ENCODE measurements around the gene ATP1A2.

DNA sequence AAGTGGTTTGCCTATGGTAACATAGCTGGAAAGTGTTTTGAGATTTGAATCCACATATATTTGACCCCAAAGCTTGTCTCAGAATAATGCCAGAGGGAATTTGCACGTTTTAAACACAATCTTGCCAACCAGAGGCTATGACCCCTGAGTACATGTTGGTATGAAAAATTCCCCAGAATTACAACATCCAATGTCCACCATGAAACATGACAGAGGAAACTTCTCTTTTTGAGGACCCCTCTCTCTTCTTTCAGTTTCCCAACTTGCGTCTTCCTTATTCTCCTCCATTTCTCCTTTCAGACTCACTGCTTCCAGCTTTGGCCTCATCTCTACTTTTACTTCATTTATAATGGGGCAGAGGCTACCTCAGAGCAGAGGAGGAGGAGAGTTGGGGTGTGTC is 39.7 kb upstream of the ATP1A2 start:
- TF ChIP-seq CTCF (IDR thresholded peaks at IDR 0.05; ENCODE audit: insufficient read depth, low read length, poor library complexity, severe bottlenecking), result no peak
- TF ChIP-seq EZH2phosphoT487 (conservative IDR thresholded peaks at IDR 0.05; ENCODE audit: low read length), result no peak

All from SU-DHL-6 (cell line).